GM19351 (cell line): ENCODE measurements around the gene BIVM.

Experiments
- ATAC-seq: cut with Tn5 transposase; IDR thresholded peaks from one replicate; pipeline ENCODE4 v1.9.1; 2021; ENCODE audit warnings: mild to moderate bottlenecking, moderate library complexity; ENCODE audit not compliant: unreplicated experiment

Gene BIVM

DNA sequence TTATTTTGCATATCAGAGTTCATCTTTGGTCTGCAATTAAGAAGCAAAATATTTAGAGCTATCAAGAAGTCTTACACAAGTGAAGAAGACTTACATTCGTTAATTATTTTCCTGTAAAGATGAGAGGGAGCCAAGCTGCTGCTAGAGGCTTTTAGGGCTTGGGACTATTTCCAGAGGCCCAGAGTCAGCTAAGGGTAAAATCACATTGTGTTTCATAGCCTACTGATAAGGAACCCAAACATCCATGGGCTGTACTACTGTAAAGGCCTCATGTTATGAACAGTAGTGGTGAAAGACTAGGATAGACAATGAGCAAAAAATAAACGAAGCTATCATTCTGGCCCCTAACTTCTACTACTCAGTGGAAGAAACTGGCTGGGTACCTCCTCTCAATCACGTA lies 14.4 kb upstream of the BIVM start:
- no peak for ATAC-seq

DNA sequence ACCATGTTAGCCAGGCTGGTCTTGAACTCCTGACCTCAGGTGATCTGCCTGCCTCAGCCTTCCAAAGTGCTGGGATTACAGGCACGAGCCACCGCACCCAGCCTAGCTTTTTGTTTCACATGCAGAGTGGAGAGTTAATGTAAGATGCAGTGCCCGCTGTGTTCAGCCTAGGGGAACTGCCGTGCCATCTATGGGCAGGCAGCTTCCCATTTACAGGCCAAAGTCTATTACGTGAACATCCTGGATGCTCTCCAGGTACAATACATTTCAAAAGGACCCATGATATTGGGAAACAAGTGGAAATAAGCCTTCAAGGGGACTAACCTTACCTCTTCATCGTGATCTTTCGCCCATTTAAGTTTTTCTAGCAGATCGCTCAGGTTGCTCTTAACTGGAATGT lies 10.2 kb upstream of the BIVM start:
- ATAC-seq, result no peak

DNA sequence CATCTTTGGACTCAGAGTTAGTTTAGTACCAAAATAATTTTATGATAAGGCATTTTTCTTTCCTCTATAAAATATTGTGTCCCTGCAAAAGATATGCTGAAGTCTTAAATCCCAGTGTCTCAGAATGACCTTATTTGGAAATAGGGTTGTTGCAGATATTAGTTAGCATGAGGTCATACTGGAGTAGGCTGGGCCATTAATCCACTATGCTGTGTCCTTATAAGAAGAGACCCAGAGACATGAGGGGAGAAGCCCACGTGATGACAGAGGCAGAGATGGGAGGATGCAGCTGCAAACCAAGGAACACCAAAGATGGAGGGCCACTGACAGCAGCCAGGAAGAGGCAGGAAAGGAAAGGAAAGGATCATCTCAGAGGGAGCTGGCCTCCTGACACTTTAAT lies 6.5 kb upstream of the BIVM start:
- no peak for ATAC-seq

DNA sequence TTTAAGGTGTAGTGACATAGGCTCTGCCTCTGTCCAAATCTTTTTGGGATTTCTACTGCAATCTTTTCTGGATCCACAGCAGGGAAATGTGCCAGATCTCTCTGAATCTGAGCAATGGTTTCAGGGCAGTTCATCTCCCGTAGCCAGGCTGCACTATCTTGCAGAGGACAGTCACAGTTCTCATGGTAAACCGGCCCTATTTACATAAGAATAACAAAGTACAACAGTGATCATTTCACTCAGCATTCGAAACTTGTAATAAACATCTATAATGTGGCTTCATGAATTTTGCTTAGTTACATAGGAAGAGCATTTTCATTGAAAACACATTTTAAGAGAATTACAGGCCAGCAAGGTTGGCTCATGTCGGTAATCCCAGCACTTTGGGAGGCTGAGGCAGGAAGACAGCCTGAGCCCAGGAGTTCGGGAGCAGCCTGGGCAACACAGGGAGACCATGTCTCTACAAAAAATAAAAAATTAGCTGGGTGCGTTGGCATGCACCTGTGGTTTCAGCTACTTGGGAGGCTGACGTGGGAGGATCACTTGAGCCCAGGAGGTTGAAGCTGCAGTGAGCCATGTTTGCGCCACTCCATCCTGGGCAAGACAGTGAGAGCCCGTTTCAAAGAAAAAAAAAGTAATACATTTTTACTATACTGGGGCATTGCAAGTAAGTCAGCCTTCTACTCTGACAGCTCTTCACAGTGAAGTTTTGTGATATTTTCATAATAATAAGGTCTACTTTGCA lies 5.1 kb upstream of the BIVM start:
- no peak for ATAC-seq

DNA sequence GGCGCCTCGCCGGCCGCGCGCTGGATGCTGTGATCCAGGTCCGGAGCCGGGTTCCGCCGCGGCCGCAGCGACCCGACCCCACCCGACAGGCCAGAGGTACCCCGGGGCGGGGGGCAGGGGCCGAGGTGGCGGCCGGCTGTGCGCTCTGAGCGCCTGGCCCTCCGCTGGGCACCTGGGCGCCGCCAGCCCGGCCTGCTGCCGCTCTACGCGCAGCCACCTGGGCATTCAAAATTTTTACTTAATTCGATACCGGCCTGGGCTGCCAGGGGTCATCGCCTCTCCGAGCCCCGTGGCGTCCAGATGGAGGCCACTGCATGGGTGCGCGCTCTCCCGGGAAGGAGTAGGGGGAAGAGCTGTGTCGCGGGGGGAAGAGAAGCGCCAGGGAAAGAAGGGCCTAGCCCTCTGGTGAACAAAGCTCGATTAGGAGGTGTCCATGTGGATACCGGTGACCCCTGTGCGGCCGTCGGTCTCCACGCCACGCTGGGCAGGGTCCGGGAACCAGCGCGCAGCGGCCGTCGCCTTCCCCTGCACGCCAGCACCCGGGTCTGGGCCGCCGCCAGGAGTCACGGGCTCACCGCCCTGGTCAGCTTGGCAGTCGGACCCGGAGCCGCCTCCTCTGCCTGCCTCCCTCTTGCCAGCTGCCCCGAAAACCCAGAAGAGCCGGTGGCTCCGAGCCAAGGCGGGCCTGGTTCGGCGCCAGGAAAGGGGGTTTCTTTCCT lies 666 bp downstream of the BIVM start:
- ATAC-seq, result peak; percentile 9

DNA sequence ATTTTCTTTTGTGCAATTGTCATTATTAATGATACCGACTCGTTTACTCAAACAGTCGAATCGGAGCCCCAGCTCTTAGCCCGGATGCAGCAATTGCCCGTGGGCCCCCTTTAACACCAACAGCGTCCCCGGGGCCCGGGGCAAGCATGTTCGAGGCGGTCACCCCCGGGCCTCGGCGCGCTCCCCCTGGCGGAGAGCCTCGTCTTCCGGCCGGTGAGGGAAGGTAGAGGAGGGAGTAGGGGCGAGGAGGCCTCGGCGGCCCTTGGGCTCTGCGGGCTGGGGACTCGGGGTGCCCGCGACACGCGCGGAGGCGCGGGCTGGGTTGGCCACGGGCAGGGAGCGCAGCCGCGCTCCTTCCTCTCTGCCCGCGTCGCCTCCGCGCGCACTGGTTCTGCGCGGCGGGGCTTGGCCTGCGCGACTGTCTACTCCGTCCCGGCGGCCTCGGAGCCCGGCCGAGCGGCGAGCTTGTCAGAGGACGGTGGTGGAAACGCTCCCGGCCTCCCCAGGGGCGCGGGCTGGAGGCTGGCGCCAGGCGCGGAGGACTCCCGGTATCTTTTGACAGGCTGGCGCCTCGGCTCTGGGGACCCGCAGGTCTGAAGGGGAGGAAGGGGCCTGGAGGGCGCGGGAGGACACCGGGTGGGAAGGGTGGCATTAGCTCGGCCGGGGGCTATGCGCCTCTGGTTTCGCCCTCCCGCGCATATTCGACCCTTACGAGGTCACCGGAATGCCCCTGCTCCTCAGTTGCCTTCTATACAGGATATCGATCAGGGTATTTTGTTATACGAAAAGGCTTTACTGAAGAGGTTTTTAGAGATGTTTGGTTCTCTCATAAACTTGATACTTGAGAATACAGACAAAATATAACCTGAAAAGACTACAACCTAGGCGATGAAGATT lies 1.5 kb downstream of the BIVM start:
- ATAC-seq, result peak; percentile 73

DNA sequence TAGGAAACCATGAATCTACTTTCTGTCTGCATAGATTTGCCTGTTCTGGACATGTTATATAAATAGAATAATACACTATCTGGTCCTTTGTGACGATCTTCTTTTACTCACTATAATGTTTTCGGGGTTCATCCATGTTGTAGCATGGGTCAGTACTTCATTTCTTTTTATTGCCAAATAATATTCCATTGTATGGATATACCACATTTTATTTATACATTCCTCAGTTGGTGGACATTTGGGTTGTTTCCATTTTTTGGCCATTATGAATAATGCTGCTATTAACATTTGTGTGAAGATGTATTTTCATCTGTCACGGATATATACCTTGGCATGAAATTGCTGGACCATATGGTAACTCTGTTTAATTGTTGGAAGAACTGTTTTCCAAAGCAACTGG lies 6.8 kb downstream of the BIVM start:
- no peak for ATAC-seq

DNA sequence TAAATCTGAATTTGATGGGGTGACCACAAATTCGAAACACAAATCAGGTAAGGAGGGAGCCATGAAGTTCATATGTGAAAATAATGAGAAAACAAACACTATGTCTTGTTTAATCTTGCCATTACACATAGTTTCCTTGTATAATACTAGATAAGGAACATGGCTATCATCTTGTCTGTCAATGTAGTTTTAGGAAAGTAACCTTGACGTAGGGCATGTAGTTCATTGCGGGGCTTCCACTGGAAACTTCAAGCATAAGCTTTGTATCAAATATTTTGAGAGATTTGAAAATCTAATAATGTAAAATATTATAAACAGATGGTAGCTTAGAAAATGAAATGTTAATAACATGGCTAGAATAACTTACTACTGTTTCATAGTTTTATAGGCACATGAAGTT lies 8.8 kb downstream of the BIVM start:
- no peak for ATAC-seq

DNA sequence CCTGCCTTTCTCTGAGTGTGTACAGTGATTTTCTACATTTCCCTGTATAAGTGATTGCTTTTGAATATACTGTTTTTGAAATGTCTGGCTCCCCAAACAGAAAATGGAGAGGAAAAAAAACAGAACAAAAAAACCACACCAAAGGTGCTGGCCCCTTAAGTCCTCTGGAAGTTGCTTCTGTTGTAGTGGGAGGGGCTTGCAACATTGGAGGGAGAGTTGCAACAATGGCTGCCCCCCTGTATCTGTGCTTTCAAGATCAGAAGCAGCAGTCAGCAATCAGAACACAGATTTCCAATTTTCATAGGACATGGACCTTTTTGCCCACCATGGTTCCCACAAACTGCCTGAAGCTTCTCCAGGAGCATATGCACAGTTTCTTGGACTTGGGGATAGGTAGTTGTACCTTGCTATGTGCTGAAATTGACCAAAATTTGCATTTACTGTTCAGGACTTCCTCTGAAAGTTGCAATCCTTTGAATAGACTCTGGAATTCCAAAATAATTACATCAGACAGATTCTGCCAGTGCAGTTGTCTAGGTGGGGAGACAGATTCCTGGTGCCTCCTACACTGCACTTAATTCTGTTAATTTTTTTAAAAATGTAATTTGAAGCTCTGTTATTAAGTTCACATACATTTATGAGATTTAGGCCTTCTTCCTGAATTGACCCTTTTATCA lies 13.8 kb downstream of the BIVM start:
- ATAC-seq, result no peak

DNA sequence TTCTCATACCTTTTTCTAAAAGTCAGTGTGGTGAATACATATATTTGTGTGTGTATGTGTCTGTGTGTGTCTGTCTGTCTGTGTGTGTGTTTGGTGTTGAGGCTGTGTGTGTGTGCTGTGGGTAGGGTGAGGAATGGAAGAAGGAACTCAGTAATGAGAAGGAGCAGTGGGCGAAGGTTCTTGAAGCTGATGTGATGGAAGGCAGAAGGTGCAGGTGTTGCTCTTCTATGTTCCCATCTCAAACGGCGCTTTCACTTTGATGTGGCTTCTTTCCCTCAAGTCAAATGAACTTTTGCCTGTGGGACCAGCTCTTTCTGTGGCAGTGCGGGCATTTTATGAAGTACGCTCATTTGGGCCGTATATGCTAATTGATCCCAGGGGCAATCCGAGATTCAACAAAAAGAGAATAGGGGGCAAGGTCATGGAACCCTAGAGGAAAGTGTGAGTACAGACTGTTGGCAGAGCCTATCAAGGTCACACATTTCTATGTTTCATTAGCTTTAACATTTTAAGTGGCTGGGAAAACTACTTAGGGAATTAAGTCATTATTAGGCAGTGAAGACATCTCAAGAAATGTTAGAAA lies 15.2 kb downstream of the BIVM start:
- no peak for ATAC-seq

DNA sequence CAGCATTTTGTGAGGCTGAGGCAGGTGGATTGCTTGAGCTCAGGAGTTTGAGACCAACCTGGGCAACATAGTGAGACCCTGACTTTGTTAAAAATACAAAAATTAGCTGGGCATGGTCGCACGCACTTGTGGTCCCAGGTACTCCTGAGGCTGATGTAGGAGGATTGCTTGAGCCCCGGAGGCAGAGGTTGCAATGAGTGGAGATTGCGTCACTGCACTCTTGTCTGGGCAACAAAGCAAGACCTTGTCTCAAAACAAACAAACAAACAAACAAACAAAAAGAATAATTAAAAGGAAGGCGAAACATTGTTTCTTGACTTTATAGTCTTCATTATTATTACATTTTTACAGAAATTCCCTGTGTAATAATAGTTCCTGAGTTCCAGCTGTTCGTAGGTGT lies 15.9 kb downstream of the BIVM start:
- no peak for ATAC-seq

DNA sequence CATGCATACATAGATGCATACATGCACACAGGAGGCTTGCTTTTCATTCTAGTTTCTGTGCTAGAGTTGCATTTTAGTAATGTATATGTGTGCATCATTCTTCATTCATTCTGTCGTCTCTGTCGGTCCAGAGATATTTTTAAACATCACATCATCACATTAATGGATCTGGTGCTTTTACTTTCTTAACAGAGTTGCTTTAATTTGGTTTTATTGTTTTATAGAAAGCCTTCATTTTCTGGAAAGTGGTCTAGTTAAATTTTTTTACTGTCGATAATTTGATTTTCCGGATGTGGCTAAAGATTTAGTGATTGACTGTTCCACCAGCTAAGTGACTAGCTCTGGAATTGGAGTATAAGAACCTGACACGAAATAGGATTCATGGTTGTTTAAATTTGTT lies 16.9 kb downstream of the BIVM start:
- no peak for ATAC-seq

DNA sequence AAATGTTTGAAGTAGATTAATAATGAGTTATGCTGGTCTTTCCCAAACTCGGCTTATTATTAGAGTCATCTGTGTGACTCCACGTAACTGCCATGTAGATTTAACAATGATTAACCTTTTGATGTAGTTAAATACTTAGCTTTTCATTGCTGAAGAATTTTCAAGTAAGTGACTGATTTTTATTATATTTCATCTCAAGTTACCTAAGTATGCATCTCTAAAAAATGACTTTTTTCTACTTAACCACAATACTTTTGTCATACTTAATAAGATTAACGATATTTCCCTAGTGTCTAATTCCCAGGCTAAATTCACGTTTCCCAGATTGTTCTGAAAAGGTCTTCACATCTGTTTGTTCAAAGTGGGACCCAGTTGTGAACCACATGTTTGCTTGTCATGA lies 17.8 kb downstream of the BIVM start:
- ATAC-seq, result no peak

DNA sequence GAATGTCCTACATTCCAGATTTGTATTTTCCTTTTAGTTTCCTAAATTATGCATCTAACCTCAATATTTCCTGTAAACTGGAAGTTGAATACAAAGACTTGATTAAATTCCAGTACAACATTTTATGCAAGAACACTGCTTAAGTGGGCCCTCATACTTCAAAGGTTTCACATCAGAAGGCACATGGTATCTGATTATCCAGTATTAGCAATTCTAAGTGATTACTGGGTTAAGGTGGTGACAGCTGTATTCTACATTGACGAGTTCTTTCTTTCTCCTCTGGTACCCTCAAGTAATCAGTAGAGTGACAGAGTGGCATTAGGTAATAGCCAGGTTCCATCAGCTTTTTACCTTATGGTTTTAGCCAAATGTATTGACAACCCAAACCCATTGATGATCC lies 18.3 kb downstream of the BIVM start:
- ATAC-seq, result no peak

DNA sequence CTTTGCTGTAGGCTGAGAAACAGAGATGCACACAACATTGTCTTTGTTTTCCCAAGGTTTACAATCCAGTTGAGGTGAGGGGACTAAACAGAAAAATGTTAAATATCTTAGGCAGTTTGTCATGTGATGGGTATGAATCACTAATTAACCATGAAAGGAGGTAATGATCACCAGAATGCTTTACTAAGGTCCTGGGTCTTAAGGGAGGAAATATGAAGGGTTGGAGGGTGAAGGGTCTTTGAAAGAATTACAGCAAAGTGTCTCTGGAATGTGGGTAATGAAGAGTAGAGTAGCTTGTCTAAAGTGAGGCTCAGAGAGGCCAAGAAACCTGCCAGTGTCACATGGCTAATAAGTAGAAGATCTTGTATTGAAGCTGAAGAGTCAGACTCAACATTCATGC lies 19.0 kb downstream of the BIVM start:
- no peak for ATAC-seq

DNA sequence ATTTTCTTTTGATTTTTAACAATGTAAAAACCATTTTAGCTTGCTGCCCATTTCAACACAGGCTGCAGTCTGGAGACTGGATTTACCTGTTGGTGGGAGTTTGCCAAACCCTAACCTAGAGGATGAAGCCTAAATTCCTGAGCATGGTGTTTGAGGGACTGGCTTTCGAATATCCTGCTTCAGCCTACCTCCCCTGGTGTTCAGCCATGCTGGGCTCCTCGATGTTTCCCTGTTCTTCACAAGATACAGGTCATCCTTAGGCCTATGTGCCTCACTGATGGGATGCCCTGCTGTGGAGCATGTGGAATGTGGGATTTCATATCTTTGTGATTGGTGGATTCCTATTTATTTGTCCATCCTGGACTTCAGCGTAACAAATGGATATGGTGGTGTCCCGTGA lies 26.5 kb downstream of the BIVM start:
- ATAC-seq, result no peak

DNA sequence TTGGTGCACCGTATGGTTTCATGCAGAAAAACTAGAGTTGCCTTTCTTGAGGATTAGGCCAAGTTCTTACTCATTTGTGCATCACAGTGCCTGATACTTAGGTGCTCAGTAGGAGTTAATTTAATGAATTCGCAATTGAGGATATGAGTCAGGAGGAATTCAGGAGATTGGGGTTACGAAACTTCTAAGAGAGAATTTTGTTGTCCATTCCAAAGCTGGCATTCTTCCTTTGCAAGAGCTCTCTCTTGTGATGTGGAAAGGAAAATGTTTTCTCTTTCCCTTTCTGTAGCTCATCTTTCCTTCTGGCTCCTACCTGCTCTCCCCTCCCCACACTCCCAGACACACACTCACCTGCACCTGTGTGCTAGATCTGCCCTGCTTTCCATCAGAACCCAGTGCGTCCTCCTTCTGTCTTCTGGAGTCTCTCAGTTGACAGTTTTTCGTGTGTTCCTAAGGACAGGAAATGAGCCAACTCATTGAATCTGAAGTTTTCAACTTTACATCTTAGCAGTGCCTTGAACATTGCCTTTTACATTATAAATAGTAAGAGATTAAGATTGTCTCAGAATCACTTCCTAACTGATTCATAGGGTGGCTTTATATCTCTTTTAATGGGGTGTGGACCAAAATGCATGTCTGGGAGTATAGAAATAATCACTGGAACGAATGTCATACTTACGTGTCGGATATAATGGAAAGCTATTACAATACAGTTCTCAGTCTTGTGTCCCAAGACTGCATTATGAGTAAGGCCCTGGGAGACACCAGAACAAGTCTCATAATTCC lies 27.2 kb downstream of the BIVM start:
- no peak for ATAC-seq

DNA sequence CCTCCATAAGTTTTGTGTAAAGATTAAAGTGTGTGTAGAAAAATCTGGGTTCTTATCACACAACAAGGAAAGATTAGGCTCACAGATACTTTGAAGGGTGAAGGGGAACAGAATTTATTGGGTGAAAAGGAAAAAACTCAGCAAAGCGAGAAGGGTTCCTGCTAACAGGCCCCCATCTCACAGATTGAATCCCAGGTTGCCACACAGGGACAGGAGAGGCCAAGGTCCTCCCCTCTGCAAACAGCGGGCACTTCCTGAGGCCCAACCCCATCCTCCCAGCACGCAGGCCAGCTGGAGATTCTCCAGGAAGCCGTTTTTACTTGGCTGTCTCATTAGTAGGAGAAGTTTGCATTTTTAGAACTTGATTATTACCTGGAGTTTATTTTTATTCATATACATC lies 31.7 kb downstream of the BIVM start:
- no peak for ATAC-seq

DNA sequence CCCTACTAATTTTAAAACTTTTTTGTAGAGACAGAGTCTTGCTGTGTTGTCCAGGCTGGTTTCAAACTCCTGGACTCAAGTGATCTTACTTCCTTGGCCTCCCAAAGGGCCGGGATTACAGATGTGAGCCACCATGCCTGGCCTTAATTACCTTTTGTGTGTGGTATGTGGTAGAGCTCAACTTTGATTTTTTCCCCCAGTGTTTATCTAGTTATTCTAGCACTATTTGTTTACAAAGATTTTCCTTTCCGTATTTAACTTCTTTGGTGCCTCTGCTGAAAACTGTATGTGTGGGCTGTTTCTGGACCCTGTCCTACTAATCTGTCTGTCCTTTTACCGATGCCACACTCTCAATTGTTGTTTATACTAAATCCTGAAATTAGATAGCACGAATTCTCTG lies 37.6 kb downstream of the BIVM start:
- no peak for ATAC-seq

DNA sequence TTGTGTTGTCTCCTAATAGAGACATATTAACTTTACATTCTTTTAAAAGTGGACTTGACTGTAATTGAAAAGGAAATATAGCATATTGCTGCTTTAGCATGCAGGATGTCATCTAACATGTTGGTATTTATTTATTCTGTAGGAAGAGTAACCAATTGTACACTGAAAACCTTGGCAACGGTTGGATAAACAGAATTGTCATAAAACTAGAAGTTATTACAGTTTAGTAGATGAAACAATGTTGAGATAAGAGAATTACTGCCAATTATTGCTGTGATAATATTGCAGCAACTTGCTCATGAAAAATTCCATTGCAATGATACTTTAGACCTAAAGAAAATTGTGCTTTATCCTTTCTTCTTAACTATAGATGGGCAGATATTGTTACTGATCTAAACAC lies 39.4 kb downstream of the BIVM start:
- ATAC-seq, result no peak
